NCI-H345 treated with DMSO at 0.1 percent for 48 hours (cell line): ENCODE results near the gene PKP3.
"Not testable (repeated sequence)": the region's sequence is repeated elsewhere in the genome, so short reads cannot be mapped to it uniquely, and the experiment has no call there.

Experiments used
- DNase-seq: peaks from one replicate; lab custom pipeline; 2025; ENCODE audit not compliant: unreplicated experiment; lab: John Stamatoyannopoulos, UW

The PKP3 gene

DNA sequence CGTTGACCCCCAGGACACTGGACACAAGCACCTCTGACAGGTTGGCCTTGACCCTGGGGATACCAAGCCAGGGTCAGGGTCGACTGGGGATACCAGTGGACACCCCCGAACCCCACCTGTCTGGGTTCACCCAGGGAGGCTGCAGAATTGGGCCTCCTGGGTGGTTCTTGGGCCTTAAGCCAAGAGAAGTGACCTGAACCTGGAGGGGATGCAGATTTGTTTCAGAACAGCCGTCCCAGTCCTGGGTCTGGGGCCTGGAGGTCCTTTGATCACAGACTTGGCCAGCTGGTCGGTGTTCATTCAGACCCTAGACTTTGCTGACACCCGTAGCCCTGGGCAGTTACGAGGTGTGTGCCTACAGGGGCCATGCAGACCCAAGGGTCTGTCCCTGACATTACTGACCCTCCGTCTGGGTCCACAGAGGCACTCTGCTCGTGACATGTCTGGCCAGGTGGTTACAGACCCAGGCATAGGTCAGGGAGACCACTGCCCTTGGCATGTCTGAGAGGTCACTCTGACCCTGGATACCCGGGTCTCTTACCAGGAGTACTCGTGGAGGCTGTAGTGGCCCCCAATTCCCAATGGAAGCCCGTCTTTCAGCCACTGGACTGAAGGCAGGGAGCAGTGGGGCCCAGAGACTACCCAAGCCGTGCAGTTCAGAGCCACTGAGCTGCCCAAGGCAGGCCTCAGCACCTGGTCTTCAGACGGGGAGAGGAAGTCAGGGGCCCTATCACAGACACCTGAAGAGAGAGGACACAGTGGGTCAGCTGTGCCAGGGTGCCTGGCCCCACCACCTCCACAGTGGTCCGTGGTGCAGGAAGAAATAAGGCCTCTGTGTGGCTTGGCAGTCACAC is 14.4 kb downstream of the PKP3 start:
- no peak for DNase-seq

DNA sequence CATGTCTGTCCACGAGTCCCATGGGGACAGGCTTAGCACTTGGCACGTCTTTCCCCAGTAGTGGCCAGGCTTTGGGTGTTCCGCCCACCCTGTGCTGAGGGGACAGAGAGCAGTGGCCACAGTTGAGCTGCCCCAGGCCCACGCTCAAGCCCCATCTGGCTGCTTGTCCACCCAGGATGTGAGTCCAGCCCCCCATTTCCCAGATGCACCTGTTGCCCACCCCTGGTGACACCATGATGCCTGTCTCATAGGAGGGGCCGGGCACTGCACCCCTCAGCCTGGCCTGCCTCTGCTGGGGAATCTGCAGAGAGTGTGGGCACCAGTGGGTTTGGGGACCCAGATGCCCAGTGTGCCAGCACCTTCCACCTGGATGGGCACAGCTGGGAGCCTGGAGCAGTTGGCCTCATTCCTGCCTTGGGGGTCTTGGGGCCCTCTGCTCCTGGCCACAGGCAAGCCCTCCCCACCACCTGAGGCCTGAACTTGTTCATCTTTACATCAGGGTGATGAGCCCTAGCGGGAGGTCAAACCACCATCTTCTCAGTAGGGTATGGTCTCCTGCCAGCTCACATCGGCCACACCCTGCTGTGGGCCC is 15.1 kb downstream of the PKP3 start:
- no peak for DNase-seq

DNA sequence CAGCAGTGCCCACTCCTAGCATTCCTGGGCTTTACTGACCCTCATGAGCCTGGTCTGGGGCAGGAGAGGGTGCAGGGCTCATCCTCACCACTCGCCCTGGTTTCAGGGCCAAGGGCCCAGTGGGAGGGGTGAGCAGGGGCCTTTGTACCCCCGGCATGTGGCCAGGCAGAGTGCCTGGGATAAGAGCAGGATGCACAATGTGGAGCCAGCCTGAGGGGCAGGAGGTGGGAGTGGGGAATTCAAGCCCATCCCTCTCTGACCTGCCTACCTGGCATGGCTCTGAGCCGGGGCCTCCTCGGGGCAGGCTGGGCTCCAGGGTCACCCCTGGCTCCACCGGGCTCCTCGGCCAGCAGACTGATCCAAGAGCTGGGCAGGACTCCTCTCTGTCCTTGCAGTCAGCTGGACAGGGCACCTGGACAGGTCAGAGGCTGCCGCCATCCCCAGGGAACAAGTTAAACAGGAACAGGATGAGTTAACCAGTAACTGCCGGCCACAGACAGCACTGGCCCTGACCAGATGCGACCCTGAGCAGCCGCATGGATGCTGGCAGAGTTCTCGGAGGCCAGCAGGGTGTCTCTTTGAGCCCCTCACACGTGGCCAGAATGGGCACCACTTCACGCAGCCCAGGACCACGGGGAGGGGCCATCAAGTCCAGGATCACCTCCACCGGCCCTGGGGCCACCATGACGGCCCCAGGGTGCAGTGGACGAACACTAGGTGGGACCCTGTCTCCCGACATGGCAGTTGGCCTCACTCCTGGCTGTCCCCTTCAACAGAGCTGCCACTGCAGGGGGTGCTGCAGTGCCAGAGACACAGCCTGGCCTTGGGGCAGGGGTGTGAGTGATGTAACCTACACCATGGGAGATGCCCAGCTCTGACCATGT is 15.8 kb downstream of the PKP3 start:
- no peak for DNase-seq

DNA sequence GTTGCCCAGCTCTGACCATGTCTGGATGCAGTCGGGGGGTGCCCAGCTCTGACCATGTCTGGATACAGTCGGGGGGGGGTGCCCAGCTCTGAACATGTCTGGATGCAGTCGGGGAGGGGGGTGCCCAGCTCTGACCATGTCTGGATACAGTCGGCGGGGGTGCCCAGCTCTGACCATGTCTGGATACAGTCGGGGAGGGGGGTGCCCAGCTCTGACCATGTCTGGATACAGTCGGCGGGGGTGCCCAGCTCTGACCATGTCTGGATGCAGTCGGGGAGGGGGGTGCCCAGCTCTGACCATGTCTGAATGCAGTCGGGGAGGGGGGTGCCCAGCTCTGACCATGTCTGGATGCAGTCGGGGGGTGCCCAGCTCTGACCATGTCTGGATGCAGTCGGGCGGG is 16.7 kb downstream of the PKP3 start:
- not testable (repeated sequence) for DNase-seq

DNA sequence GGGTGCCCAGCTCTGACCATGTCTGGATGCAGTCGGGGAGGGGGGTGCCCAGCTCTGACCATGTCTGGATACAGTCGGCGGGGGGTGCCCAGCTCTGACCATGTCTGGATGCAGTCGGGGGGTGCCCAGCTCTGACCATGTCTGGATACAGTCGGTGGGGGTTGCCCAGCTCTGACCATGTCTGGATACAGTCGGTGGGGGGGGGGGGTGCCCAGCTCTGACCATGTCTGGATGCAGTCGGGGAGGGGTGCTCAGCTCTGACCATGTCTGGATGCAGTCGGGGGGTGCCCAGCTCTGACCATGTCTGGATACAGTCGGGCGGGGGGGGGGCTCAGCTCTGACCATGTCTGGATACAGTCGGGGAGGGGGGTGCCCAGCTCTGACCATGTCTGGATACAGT is 17.5 kb downstream of the PKP3 start:
- not testable (repeated sequence) for DNase-seq

DNA sequence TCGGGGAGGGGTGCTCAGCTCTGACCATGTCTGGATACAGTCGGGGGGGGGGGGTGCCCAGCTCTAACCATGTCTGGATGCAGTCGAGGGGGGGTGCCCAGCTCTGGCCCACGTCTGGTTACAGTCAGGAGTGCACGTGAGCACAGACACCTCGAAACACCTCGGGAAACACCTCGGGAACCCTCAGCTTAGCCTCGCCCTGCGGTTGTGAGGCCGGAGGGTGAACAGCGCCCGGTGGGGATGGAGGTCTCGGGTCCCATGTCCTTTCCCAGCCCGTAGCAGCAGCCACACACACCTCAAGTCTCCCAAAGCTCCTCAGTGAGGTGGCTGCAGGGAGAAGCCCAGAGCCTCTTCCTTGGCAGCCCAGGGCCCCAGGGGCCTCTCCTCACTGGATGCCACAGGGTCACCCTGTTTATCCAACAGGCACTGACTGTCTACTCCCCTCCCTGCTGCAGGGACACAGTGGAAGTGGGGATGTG is 18.7 kb downstream of the PKP3 start:
- DNase-seq = no peak

DNA sequence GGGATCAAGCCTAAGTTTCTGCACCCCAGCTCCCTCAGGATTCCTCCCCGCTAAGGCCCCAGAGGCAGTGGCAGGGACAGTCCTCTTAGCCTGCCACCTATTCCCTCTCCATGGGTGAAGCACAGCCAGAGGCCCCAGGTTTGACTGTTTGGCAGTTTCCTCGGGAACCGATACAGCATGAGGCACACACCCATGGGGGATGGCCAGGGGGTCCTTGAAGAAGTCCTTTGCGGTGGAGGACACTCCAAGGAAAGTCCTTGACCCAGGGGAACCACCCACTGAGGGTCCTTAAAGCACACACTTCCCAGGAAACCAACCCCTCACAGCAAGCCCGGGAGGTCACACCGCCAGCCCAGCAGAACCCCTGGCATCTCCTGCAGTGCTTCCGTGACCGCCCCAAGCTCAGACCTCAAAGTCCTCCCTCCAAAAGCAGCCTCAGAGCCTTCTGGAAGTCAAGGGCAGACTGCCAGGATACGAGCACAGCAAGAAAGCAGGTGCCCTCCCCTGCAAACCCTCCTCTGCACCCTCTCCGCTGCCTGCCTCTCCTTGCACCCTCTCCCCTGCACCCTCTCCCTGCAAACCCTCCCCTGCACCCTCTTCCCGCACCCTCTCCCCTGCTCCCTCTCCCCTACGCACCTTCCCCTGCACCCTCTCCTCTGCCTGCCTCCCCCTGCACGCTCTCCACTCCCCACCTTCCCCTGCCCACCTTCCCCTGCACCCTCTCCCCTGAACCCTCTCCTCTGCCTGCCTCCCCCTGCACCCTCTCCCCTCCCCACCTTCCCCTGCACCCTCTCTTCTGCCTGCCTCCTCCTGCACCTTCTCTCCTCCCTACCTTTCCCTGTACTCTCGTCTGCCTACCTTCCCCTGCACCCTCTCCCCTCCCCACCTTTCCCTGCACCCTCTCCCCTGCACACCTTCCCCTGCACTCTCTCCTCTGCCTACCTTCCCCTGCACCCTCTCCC is 19.4 kb downstream of the PKP3 start:
- no peak for DNase-seq

DNA sequence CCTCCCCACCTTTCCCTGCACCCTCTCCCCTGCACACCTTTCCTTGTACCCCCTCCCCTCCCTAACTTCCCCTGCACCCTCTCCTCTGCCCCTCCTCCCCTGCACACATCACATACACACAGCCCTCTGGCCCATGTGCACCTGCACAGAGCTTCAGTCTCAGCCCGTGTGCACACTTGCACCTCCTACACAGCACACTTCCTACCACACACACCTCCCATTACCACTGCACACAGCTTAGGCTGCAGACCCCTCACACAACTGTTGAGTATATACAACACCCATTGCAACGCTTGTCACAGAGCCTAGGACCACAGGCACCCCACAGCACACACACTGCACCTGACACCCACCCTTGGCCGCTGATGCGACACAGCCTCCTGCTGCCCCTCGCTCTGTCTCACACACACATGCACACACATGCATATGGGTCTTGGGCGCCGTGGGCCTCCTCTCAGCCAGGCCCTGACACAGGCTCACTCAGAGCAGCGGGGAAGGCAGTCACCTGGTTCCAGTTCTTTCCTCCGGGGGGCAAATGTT is 20.4 kb downstream of the PKP3 start:
- no peak for DNase-seq

DNA sequence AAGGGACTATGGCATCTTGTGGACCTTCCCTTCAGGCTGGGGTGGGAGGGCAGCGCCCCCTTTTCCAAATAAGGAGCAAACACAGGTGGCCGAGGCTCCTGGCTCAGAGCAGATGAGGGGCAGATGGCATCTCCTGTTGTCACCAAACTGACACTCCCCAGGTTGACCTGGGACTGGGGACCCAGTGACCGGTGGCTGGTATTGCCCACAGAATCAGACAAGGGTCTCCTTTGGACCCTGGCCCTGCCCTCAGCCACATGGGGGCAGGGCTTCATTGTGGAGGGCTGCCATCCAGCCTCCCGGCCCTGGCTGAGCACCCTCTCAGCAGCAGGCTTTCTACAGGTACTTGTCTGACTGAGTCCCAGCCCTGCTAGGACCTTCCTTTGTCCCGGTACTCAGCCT is 21.6 kb downstream of the PKP3 start:
- no peak for DNase-seq

DNA sequence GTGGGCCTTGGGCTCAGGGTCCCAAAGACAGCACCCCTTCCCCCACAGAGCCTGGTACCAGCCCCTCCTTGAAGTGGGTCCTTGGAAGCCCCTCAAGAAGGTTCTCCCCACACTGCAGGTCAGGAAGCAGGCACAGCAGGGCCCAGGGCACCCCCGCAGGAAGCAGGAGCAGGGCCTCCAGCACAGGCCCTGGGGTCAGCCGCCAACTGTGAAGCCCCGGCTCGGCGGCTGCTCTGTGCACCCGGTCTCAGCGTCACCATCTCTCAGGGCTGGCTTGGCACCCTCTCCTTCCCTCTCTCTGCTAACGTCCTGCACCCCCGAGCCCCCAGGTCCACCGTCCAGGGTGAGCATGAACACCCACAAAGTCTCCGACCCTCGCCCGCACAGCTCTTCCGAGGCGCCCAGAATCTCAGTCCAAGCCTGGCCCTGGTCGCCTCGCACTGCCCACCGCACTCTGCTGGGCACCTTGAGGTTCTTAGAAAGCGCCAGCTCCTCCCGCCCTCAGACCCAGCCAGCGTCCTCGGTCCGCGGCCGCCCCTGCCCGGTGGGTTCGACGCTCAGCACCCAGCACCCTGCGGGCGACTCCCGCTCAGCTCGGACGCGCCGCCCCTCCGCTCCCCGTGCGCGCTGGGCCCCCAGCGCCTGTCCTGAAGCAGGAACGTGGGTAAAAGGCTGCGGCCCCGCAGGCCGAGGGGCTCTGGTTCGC is 22.2 kb downstream of the PKP3 start:
- DNase-seq = no peak

DNA sequence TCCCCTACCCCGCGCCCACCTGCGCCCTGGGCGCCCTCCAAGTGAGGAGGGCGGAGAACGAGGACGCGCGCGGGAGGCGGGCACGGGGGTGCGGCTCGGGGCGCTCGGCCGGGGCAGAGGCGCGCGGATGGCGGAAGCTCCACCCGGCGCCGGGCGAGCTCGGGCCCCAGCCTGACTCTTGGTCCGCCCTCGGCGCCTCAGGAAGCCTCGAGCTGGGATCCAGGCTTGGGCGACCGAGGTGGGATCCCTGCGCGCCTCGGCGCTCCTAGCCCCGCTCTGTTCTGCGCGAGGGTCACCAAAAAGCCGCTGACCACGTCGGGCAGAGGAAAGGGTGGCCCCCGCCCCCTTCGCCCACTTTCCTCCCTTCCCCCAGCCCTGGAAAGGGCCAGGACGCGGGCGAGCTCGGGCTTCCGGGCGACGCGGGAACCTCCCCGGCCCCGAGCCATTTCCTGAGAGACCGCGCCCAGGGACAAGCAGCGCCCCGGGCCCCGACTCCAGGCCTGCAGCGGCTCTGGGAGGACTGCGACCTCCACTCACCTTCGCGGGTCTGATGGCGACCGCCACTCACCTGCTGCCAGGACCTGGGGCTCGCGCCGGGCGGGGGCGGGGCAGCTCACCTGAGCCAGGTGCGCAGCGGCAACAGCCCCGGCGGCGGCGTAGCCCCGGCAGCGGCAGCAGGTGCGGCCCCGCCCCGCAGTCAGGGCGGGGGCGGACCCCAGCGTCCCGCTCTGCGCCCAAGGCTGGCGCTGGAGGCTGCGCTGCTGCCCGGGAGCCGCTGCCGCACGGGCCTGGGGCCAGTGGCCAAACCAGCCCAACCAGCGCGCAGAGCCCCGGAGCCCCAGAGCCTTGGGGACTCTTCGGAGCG is 23.0 kb downstream of the PKP3 start:
- DNase-seq = peak; percentile 30

DNA sequence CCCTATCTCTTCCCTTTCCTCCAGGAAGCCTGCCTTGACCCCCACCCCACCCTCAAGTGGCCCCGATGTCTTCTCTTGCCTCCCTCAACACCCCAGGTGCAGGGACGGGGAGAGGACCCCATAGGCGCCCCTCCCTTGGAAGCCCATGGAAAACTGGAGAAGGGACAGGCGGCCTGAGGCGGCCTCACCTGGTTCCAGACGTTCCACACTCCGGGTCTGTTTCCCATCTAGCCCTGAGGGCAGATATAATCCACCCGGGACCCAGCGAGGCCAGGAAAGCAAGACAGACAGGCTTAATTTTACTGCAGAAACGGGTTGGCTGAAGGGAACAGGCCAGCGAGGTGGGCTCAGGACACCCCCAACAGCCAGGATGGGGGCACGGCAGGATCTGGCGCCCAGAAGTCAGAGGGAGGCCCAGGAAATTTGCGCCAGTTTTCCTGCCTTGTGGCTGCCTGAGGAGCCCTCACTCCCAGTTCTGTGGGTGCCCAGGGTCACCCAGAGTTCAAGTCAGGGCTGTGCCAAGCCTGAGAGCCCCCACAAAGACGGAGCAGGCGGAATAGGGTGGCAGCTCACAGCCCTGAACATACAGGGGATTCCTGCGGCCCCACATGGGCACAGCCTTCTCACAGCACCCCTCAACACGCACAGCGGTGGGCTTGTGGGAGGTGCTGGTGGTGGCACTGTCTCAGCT is 23.8 kb downstream of the PKP3 start:
- no peak for DNase-seq

DNA sequence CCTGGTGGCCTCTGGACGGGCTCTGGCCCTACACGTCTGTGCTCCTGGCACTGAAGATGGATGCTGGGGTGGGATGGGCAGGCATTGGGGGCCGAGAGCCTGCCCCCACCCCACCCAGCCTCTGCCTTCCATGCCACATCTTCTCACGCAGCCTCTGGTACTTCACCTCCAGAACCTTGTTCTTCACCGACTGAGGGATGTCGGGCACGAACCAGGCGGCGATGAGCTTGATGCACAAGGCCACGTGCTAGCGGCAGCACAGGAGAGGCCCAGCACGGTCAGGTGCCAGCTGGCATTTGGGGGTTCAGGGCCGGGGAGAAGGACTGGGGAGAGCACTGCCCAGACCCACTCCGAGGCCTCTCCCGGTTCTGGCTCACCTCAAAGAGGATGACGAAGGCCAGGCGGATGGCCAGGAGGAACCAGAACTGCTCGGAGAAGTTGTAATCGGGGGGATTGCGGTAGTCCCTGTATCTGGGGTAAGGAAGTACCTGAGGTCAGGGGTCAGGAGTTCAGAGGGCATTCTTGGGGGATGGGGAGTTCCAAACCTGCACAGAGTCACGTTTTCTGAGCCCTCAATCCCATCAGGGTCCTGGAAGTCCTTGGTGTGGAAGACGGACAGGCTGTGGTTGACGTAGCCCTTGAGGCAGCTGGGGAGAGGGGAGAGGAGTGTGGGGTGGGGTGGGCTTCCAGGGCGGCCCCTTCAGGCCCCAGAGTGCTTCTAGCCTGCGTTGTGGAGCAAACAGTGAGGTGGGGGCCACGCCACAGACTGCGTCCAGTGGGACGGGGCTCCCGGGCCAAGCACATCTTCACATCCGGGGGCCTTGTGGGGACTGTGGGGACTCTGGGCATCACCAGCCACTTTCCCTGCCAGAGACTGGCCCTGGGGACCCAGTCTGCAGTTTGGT is 24.6 kb downstream of the PKP3 start:
- DNase-seq = no peak

DNA sequence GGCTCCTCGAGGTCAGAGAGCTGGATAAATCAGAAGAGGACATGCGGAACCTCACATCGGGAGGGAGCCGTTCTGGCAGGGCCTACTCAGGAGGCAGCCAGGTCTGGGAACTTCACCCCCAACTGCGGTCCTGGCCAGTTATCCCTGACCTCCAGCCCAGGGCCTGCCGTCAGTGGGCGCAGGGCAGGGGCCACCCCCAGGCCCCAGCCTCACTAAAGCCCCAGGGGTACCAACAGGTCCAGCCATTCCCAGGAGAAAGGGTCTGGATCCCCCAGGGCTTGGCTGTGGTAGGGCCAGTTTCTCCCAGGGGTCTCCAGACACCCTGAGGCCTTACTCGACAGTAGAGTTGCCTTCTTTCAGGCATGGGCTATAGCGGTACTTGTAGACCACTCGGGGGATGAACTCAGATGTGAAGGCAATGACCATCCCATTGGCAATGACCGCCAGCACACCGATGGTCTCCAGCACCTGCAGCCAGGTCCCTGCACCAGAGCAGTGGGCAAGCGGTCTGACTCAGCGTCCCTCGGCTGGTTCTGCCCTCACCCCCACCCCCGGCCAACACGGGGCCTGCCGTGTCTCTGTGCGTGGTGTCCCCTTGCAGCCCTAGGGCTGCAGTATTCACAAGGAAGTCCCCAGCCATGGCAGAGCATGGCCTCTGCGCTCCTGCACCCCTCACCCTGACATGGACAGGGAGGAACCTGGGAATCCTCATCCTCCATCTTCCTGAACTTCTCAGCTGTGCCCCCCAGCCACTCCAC is 25.4 kb downstream of the PKP3 start:
- DNase-seq = no peak

DNA sequence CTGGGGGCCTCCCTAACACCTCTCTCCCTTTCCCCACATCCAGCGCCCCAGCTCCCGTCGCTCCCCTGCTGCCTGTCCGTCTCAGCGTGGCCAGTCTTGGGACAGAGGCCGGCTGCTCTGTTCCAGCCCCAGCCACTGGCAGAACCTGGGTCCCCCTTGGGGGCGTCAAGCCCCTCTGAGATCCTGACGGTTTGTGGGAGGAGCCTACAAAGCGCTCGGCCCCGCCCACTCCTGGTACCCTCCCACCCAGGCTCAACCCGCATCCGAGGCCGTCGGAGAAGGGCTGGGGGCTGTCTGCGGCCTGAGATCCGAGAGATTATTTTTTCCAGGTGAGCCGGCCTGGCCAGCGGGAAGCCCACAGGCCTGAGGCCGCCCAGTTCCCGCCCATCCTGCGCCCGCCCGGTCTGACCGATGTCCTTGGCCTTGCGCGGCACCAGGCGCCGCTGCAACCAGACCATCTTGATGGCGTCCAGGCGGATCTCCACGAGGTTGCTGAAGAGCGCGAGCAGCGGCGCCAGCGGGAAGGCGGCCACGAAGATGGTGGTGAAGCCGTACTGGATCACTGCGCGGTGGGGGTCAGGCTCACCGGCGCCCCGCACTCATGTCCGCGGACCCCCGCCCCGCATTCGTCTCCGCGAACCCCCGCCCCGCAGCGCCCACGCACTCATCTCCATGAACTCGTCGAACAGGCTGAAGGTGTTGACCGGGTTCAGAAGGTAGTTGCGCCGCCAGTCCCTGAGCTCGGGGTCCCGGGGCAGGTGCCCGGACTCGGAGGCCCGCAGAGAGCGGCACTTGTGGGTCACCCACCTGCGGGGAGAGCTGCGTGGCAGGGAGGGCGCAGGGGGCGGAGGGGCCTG is 26.3 kb downstream of the PKP3 start:
- DNase-seq = no peak
